B cell (primary cell): ENCODE results near the gene GEMIN4. TPM values are rescaled to one million over a fixed set of nuclear protein-coding genes. Genes with fewer than 3 reads are reported as not detected.

Experiments used
- ATAC-seq: fragments of 200-7000 bp; cut with Tn5 transposase; one replicate; pipeline ENCODE4 v1.10.0; 2021; ENCODE audit warnings: low read depth, mild to moderate bottlenecking, moderate number of reproducible peaks, moderate library complexity
- CTCF ChIA-PET: fragments of 350-600 bp; sonication (Branson Sonifier 250); formaldehyde crosslinking; loops from one replicate; lab custom pipeline; 2021; ENCODE audit warnings: antibody characterized with exemption, inconsistent platforms; lab: Charles Lee
- POLR2A ChIA-PET: fragments of 350-600 bp; sonication (Branson Sonifier 250); formaldehyde crosslinking; loops from one replicate; lab custom pipeline; 2021; ENCODE audit warnings: antibody characterized with exemption; lab: Charles Lee
- DNase-seq: peaks from one replicate; pipeline ENCODE4 v3.0.0; 2013
- H2AFZ ChIP-seq: 2 replicates; pipeline ENCODE4 v1.6.1; 2012; ENCODE audit warnings: mild to moderate bottlenecking, low read depth, low read length; ENCODE audit not compliant: insufficient read depth, poor library complexity, severe bottlenecking
- H3K27ac ChIP-seq, 2 donors: 1 replicate in 1 of 2; 2 replicates in 1 of 2; pipeline ENCODE4 v1.5.1; 2012 to 2013; ENCODE audit warnings: low read length in 2 of 2, mild to moderate bottlenecking in 2 of 2, moderate library complexity in 1 of 2
- H3K27me3 ChIP-seq, 4 experiments: fragments of 200-600 bp in 1 of 4; sonication (generic) in 1 of 4; replicated peaks in 1 of 4; 1 replicate in 2 of 4; 2 replicates in 2 of 4; pipeline versions ENCODE4 v1.6.1 to v1.7.0; 2013 to 2016; ENCODE audit warnings: low read length in 3 of 4, mild to moderate bottlenecking in 2 of 4, mixed read lengths in 1 of 4, moderate library complexity in 1 of 4; ENCODE audit not compliant: insufficient read depth in 4 of 4, control insufficient read depth in 3 of 4; ENCODE audit errors: control extremely low read depth in 1 of 4
- H3K36me3 ChIP-seq, 2 experiments: replicated peaks in 1 of 2; 1 replicate in 1 of 2; 2 replicates in 1 of 2; pipeline versions ENCODE4 v1.6.1 to v1.7.1; 2013; ENCODE audit warnings: low read length in 1 of 2; ENCODE audit not compliant: insufficient read depth in 2 of 2, control insufficient read depth in 1 of 2; ENCODE audit errors: control extremely low read depth in 1 of 2, extremely low read depth in 1 of 2
- H3K4me1 ChIP-seq, 2 donors: fragments of 200-600 bp in 1 of 2; sonication (generic) in 1 of 2; 1 replicate in 1 of 2; 2 replicates in 1 of 2; pipeline versions ENCODE4 v1.5.1 to v1.6.1; 2013 to 2017; ENCODE audit warnings: low read length in 2 of 2; ENCODE audit not compliant: control insufficient read depth in 2 of 2, insufficient read depth in 2 of 2
- H3K4me2 ChIP-seq: replicated peaks from 2 replicates; pipeline ENCODE3; 2012; ENCODE audit warnings: mild to moderate bottlenecking, low read depth, low read length; ENCODE audit not compliant: poor library complexity, severe bottlenecking
- H3K4me3 ChIP-seq, 5 experiments: fragments of 200-600 bp in 1 of 5; sonication (generic) in 1 of 5; 1 replicate in 3 of 5; 2 replicates in 2 of 5; pipeline versions ENCODE4 v1.5.1 to v1.7.0; 2011 to 2016; ENCODE audit warnings: low read length in 4 of 5, mild to moderate bottlenecking in 4 of 5, low read depth in 2 of 5, control low read depth in 1 of 5, moderate library complexity in 1 of 5; ENCODE audit not compliant: insufficient read depth in 1 of 5; ENCODE audit errors: control extremely low read depth in 1 of 5, extremely low read depth in 1 of 5
- H3K79me2 ChIP-seq: fragments of 200-600 bp; sonication (generic); one replicate; pipeline ENCODE4 v1.6.0; 2016; ENCODE audit warnings: low read length; ENCODE audit not compliant: control insufficient read depth, insufficient read depth
- H3K9ac ChIP-seq: fragments of 200-600 bp; sonication (generic); 2 replicates; pipeline ENCODE4 v1.6.1; 2017; ENCODE audit warnings: mild to moderate bottlenecking, low read length, moderate library complexity
- H3K9me3 ChIP-seq, 3 donors: one replicate each; pipeline versions ENCODE4 v1.6.1 to v1.7.1; 2013; ENCODE audit warnings: low read length in 2 of 3; ENCODE audit not compliant: control insufficient read depth in 2 of 3, insufficient read depth in 1 of 3; ENCODE audit errors: control extremely low read depth in 1 of 3
- H4K20me1 ChIP-seq: 2 replicates; pipeline ENCODE4 v1.6.0; 2012; ENCODE audit warnings: mild to moderate bottlenecking, low read length; ENCODE audit not compliant: insufficient read depth, control insufficient read depth, poor library complexity, severe bottlenecking
- H3K27ac Mint-ChIP-seq: one replicate; pipeline ENCODE4 v1.8.0; 2021; ENCODE audit warnings: mixed read lengths
- H3K27me3 Mint-ChIP-seq: one replicate; pipeline ENCODE4 v1.8.0; 2021; ENCODE audit warnings: mixed read lengths
- H3K4me1 Mint-ChIP-seq: one replicate; pipeline ENCODE4 v1.8.0; 2021; ENCODE audit warnings: mixed read lengths
- H3K4me3 Mint-ChIP-seq: one replicate; pipeline ENCODE4 v1.8.0; 2021; ENCODE audit warnings: mixed read lengths
- H3K9me3 Mint-ChIP-seq: one replicate; pipeline ENCODE4 v1.8.0; 2022; ENCODE audit warnings: mixed read lengths; ENCODE audit not compliant: insufficient read depth
- EZH2 ChIP-seq: IDR thresholded peaks from 2 replicates; pipeline ENCODE4 v1.6.1; 2012; ENCODE audit warnings: borderline replicate concordance, low read depth, mild to moderate bottlenecking, moderate library complexity, low read length; ENCODE audit not compliant: insufficient read depth, poor library complexity, severe bottlenecking
- WGBS: methylation state at CpG from one replicate; pipeline ENCODE4 v1.1.5; 2013; ENCODE audit warnings: missing lambda C conversion rate; ENCODE audit not compliant: insufficient coverage; 5-methylcytosine and 5-hydroxymethylcytosine counted together
- intact Hi-C: fragments of 100-400 bp; cut with micrococcal nuclease; formaldehyde crosslinking; loops from one replicate; pipeline ENCODE4 v1.10.0; 2022
- polyA plus RNA-seq: library from polyadenylated mRNA; depleted of rRNA; stranded (reverse); fragments of >200 nt; gene quantifications from 2 replicates; pipeline ENCODE4 v1.2.3, GENCODE V29; 2012
- total RNA-seq, 2 donors: library from RNA; stranded (reverse); fragments of 120-200 nt in 1 of 2; gene quantifications; 1 replicate in 1 of 2; 2 replicates in 1 of 2; pipeline versions ENCODE4 v1.2.3 to v1.2.4, GENCODE V29; 2013 to 2022
- TF ChIP-seq, protein P1 (sequence below): fragments of 200-600 bp; IDR thresholded peaks from one replicate; pipeline ENCODE4 v1.8.0; 2022; ENCODE audit warnings: antibody characterized with exemption, mild to moderate bottlenecking

The GEMIN4 gene
- total and polyA plus RNA-seq, 2 donors (not counting 1 experiment from before 2014, with no cell fraction given): 25.6 to 26.1 TPM

DNA sequence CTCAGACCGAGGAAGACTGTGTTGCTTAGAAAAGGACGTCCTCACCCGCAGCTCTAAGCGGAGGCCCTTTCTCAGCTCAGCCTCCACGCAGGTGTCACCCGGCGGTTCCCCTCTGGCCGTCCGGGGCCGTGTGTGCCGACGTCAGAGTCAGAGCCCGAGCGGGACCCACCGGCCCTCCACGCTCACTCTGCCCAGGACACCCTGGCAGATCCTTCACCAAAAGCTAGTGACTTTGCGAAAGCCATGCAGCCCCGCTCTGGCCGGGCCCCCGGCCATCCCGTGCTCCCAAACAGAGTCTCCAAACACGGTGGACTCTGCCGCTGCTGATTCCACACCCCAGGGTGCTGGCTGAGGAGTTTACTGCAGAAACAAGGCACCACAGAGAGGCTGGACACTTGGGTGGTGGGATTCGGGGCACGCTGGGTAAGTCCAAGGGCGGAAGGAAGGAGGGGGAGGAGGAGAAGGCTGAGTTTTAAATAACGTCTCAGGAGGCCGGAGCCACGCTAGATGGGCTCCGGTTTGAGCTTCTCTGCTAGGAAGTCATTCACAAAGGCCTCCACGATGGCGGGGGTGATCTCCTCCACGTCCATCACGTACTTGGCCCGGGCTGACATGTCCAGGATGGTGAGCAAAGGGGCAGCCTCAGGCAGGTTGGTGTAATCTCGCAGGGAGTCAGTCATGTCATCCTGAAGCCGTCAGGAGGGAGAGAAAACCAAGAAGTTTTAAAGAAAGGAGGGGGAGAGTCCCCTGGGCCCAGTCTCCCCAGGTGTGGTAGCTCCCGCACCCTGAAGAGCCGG, 48.6 kb upstream of the GEMIN4 start:
- H3K4me1 ChIP-seq: no peaks in the 10 kb centered on the region
- no peaks in the 10 kb centered on the region for H3K9me3 ChIP-seq
- H3K27me3 ChIP-seq: no peaks in the 10 kb centered on the region
- H2AFZ ChIP-seq: no peak overlapping the region
- ATAC-seq: no peak
- no peaks in the 10 kb centered on the region for H3K4me1 Mint-ChIP-seq
- no peak overlapping the region for H3K9ac ChIP-seq
- DNase-seq: no peak
- no peaks in the 10 kb centered on the region for H3K36me3 ChIP-seq
- H3K9me3 Mint-ChIP-seq: no peaks in the 10 kb centered on the region
- intact Hi-C loops: no loop called here
- TF ChIP-seq EZH2: no peak
- TF ChIP-seq, protein P1, sequence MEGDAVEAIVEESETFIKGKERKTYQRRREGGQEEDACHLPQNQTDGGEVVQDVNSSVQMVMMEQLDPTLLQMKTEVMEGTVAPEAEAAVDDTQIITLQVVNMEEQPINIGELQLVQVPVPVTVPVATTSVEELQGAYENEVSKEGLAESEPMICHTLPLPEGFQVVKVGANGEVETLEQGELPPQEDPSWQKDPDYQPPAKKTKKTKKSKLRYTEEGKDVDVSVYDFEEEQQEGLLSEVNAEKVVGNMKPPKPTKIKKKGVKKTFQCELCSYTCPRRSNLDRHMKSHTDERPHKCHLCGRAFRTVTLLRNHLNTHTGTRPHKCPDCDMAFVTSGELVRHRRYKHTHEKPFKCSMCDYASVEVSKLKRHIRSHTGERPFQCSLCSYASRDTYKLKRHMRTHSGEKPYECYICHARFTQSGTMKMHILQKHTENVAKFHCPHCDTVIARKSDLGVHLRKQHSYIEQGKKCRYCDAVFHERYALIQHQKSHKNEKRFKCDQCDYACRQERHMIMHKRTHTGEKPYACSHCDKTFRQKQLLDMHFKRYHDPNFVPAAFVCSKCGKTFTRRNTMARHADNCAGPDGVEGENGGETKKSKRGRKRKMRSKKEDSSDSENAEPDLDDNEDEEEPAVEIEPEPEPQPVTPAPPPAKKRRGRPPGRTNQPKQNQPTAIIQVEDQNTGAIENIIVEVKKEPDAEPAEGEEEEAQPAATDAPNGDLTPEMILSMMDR: no peak
- no peaks in the 10 kb centered on the region for H4K20me1 ChIP-seq
- 91% methylated on average over 38 of the region's 39 CpGs for WGBS
- CTCF ChIA-PET: interaction anchor here (0.6 kb wide), 1 partner anchor 21 kb away, joined by 4 read pairs; no protein-coding TSS in a partner anchor
- POLR2A ChIA-PET: no interaction called here
- H3K79me2 ChIP-seq: no peaks in the 10 kb centered on the region
- H3K4me3 Mint-ChIP-seq: no peak overlapping the region
- no peak overlapping the region for H3K4me3 ChIP-seq
- no peak overlapping the region for H3K27ac Mint-ChIP-seq
- no peak overlapping the region for H3K4me2 ChIP-seq
- no peaks in the 10 kb centered on the region for H3K27me3 Mint-ChIP-seq
- no peak overlapping the region for H3K27ac ChIP-seq

DNA sequence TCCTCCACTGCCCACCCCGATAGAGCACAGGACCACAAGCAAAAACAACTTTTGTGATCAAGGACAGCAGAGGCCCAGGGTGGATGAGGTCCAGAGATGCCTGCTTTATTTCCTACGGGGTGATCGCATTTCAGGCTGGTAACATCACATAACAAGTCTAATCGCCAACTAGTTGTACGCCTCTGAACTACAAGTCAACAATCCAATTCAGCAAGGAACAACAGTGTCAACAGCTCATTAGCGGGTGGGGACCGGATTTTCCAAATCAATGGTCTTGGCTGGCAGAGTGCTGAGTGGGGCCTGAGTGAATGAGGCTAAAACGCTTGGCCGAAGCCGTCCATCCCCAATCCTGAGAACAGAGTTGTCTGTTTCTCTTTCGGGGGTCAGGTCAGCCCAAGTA, 47.2 kb upstream of the GEMIN4 start:
- H3K4me3 ChIP-seq: no peak overlapping the region
- intact Hi-C loops: no loop called here
- no peaks in the 10 kb centered on the region for H3K27me3 Mint-ChIP-seq
- no peak overlapping the region for H3K4me2 ChIP-seq
- H3K4me1 Mint-ChIP-seq: peaks cover 5% of the 10 kb centered on the region
- CTCF ChIA-PET: no interaction called here
- H3K27me3 ChIP-seq: no peaks in the 10 kb centered on the region
- POLR2A ChIA-PET: no interaction called here
- H3K4me1 ChIP-seq: peaks cover 0 to 8% of the 10 kb centered on the region in 2 donors
- no peak overlapping the region for H3K4me3 Mint-ChIP-seq
- no peaks in the 10 kb centered on the region for H4K20me1 ChIP-seq
- no peaks in the 10 kb centered on the region for H3K36me3 ChIP-seq
- 96% methylated on average over 11 of the region's 11 CpGs for WGBS
- TF ChIP-seq EZH2: no peak
- TF ChIP-seq, protein P1: no peak
- H2AFZ ChIP-seq: no peak overlapping the region
- no peaks in the 10 kb centered on the region for H3K79me2 ChIP-seq
- no peak overlapping the region for H3K27ac ChIP-seq
- no peaks in the 10 kb centered on the region for H3K9me3 Mint-ChIP-seq
- no peak overlapping the region for H3K27ac Mint-ChIP-seq
- H3K9me3 ChIP-seq: no peaks in the 10 kb centered on the region
- DNase-seq: no peak
- ATAC-seq: no peak
- H3K9ac ChIP-seq: no peak overlapping the region
